ENCODE data around the gene C16orf90.
A peak's percentile ranks its signal among the peaks of the same experiment; 100 is the strongest.

The C16orf90 gene

GRCh38 chr16:3490911-3491629 lies 4.2 kb downstream of the C16orf90 start:
- no peak overlapping the region for H3K9ac ChIP-seq (ENCODE audit: low read depth, low read length)
- H3K27me3 ChIP-seq (ENCODE audit: insufficient read depth, low read length, poor library complexity), result no peaks in the 10 kb centered on the region
- no peaks in the 10 kb centered on the region for H3K79me2 ChIP-seq (ENCODE audit: insufficient read depth, low read length)
- no peak overlapping the region for H3K4me2 ChIP-seq (ENCODE audit: insufficient read depth, low read length)
- no peaks in the 10 kb centered on the region for H3K9me3 ChIP-seq (ENCODE audit: insufficient read depth, low read length, severe bottlenecking)
- H2AFZ ChIP-seq (ENCODE audit: low read depth, low read length), result no peak overlapping the region
- TF ChIP-seq EZH2 (IDR thresholded peaks at IDR 0.05; ENCODE audit: borderline replicate concordance, low read depth, low read length, severe bottlenecking), result no peak
- TF ChIP-seq, protein P1, sequence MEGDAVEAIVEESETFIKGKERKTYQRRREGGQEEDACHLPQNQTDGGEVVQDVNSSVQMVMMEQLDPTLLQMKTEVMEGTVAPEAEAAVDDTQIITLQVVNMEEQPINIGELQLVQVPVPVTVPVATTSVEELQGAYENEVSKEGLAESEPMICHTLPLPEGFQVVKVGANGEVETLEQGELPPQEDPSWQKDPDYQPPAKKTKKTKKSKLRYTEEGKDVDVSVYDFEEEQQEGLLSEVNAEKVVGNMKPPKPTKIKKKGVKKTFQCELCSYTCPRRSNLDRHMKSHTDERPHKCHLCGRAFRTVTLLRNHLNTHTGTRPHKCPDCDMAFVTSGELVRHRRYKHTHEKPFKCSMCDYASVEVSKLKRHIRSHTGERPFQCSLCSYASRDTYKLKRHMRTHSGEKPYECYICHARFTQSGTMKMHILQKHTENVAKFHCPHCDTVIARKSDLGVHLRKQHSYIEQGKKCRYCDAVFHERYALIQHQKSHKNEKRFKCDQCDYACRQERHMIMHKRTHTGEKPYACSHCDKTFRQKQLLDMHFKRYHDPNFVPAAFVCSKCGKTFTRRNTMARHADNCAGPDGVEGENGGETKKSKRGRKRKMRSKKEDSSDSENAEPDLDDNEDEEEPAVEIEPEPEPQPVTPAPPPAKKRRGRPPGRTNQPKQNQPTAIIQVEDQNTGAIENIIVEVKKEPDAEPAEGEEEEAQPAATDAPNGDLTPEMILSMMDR (IDR thresholded peaks at IDR 0.05; ENCODE audit: borderline replicate concordance, extremely low read depth, low read length, poor library complexity, severe bottlenecking), result peak; percentile 31
- ATAC-seq (ENCODE audit: insufficient read depth, low read depth) (peak; percentile 10; the same call in 1 of the 3 replicates), DNase-seq (no peak)
- H3K4me1 ChIP-seq (ENCODE audit: insufficient read depth, low read length), result no peaks in the 10 kb centered on the region
- no peak overlapping the region for H3K4me3 ChIP-seq (ENCODE audit: low read depth in 1 of 2, low read length in 2 of 2)
- peaks cover 15% of the 10 kb centered on the region; the same call in 1 of the 2 replicates for H4K20me1 ChIP-seq (ENCODE audit: insufficient read depth, low read length)
- peaks cover 19% of the 10 kb centered on the region for H3K36me3 ChIP-seq (ENCODE audit: insufficient read depth, low read length)
- H3K27ac ChIP-seq (ENCODE audit: low read length), result no peak overlapping the region

DNA sequence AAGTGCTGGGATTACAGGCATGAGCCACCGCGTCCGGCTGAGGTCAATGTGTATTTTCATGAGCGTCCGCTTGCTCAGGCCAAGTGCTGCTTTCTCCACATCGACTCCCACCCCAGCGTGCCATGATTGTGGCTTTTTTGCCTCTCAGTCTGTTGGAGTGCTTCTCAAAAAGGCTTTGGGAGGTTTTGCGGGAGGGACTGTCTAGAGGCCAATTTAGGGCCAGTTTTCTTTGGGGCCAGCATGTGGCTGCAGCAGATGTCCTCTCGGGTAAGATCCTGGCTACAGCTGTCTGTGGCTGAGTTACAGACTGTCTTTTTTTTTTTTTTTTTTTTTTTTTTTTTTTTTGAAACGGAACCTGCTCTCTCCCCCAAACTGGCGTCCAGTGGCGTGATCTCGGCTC lies 6.5 kb downstream of the C16orf90 start:
- Histone ChIP-seq H3K9me3 (ENCODE audit: insufficient read depth, low read length, severe bottlenecking) (no peaks in the 10 kb centered on the region), H3K4me3 (ENCODE audit: low read depth in 1 of 2, low read length in 2 of 2) (no peak overlapping the region), H3K4me2 (ENCODE audit: insufficient read depth, low read length) (no peak overlapping the region), H3K9ac (ENCODE audit: low read depth, low read length) (no peak overlapping the region), H4K20me1 (ENCODE audit: insufficient read depth, low read length) (peaks cover 31% of the 10 kb centered on the region; the same call in 1 of the 2 replicates), H3K27me3 (ENCODE audit: insufficient read depth, low read length, poor library complexity) (no peaks in the 10 kb centered on the region), H3K4me1 (ENCODE audit: insufficient read depth, low read length) (no peaks in the 10 kb centered on the region), H3K36me3 (ENCODE audit: insufficient read depth, low read length) (peaks cover 42% of the 10 kb centered on the region), H3K79me2 (ENCODE audit: insufficient read depth, low read length) (no peaks in the 10 kb centered on the region), H3K27ac (ENCODE audit: low read length) (no peak overlapping the region), H2AFZ (ENCODE audit: low read depth, low read length) (no peak overlapping the region)
- ATAC-seq (ENCODE audit: insufficient read depth, low read depth) (no peak), DNase-seq (no peak)
- TF ChIP-seq, protein P1 (IDR thresholded peaks at IDR 0.05; ENCODE audit: borderline replicate concordance, extremely low read depth, low read length, poor library complexity, severe bottlenecking), result no peak
- no peak for TF ChIP-seq EZH2 (IDR thresholded peaks at IDR 0.05; ENCODE audit: borderline replicate concordance, low read depth, low read length, severe bottlenecking)

DNA sequence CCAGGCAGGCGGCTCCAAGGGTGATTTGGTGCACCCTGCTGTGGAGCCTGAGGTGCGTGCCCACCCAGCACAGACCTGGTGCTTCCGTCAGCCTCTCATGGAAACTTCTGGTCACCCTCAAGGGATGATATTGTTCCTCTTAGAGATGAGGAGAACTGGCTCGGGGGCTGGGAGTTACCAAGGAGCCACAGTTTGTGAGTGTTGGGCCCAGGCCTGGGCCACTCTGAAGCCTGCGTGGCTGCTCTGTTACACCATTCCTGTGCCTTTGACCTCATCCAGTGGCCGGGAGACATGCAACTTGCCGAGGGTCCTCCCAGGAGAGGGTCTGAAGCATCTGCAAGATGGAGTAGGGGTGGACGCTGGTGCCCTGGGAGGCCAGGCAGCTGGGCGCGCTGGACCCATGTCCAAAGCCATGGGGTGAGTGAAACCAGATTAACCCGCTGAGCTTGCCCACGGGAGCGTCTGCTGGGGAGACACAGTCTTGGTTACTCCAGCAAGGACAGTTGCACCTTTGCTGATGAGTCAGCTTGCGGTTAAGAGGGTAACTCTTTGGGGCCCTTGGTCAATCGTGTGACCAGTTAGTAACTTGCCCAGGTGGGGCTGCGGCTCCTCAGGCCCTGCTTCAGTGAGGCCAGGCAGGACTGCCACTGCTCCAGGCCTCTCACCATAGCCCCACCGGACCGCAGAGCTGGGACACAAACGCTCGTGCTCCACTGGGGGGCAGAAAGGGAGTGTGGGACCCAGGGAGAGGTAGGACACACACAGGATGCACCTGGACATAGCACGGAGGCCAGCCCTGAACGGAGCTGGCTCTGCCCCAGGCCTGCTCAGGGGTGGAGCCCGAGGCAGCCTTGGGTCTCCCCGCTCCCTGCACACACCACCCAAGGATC lies 7.5 kb downstream of the C16orf90 start:
- Histone ChIP-seq H3K4me3 (ENCODE audit: low read depth in 1 of 2, low read length in 2 of 2) (no peak overlapping the region), H3K79me2 (ENCODE audit: insufficient read depth, low read length) (no peaks in the 10 kb centered on the region), H3K9ac (ENCODE audit: low read depth, low read length) (no peak overlapping the region), H3K9me3 (ENCODE audit: insufficient read depth, low read length, severe bottlenecking) (no peaks in the 10 kb centered on the region), H4K20me1 (ENCODE audit: insufficient read depth, low read length) (peaks cover 34% of the 10 kb centered on the region; the same call in 1 of the 2 replicates), H3K27me3 (ENCODE audit: insufficient read depth, low read length, poor library complexity) (no peaks in the 10 kb centered on the region), H3K4me1 (ENCODE audit: insufficient read depth, low read length) (no peaks in the 10 kb centered on the region), H3K27ac (ENCODE audit: low read length) (no peak overlapping the region), H2AFZ (ENCODE audit: low read depth, low read length) (no peak overlapping the region), H3K36me3 (ENCODE audit: insufficient read depth, low read length) (peaks cover 52% of the 10 kb centered on the region), H3K4me2 (ENCODE audit: insufficient read depth, low read length) (no peak overlapping the region)
- 0 out of 3 replicates have a peak, but pooled peaks have one; percentile 37 for ATAC-seq (ENCODE audit: insufficient read depth, low read depth)
- no peak for TF ChIP-seq EZH2 (IDR thresholded peaks at IDR 0.05; ENCODE audit: borderline replicate concordance, low read depth, low read length, severe bottlenecking)
- TF ChIP-seq, protein P1 (IDR thresholded peaks at IDR 0.05; ENCODE audit: borderline replicate concordance, extremely low read depth, low read length, poor library complexity, severe bottlenecking), result peak; percentile 8
- DNase-seq, result no peak
